Activated naive CD8-positive, alpha-beta T cell (primary cell): Measurements from ENCODE around the gene CYP2C18.
"Not testable (repeated sequence)": the region's sequence is repeated elsewhere in the genome, so short reads cannot be mapped to it uniquely, and the experiment has no call there.

ENCODE experiments used
- H3K27ac Mint-ChIP-seq: one replicate; pipeline ENCODE4 v1.8.0; 2021; ENCODE audit warnings: mixed read lengths
- H3K27me3 Mint-ChIP-seq: one replicate; pipeline ENCODE4 v1.8.0; 2021; ENCODE audit warnings: mixed read lengths
- H3K36me3 Mint-ChIP-seq: one replicate; pipeline ENCODE4 v1.8.0; 2021; ENCODE audit warnings: mixed read lengths
- H3K4me1 Mint-ChIP-seq: one replicate; pipeline ENCODE4 v1.8.0; 2021; ENCODE audit warnings: low read depth, mixed read lengths
- H3K4me3 Mint-ChIP-seq: one replicate; pipeline ENCODE4 v1.8.0; 2021; ENCODE audit warnings: mild to moderate bottlenecking, mixed read lengths
- H3K9me3 Mint-ChIP-seq: one replicate; pipeline ENCODE4 v1.8.0; 2021; ENCODE audit warnings: low read depth, mixed read lengths

CYP2C18 gene

GRCh38 chr10:94682636-94683035 lies 893 bp upstream of the CYP2C18 start:
- not testable (repeated sequence) for H3K4me1 Mint-ChIP-seq, H3K27me3 Mint-ChIP-seq, H3K36me3 Mint-ChIP-seq, H3K27ac Mint-ChIP-seq, H3K9me3 Mint-ChIP-seq, H3K4me3 Mint-ChIP-seq

- H3K4me1 Mint-ChIP-seq, result no peaks in the 10 kb centered on the region
- H3K4me3 Mint-ChIP-seq, result no peak overlapping the region
- no peak overlapping the region for H3K27ac Mint-ChIP-seq
- H3K9me3 Mint-ChIP-seq, result no peaks in the 10 kb centered on the region
- H3K27me3 Mint-ChIP-seq, result peaks cover 2% of the 10 kb centered on the region
- no peaks in the 10 kb centered on the region for H3K36me3 Mint-ChIP-seq
Measured at GRCh38 chr10:94687625-94688248, 4.2 kb downstream of the CYP2C18 start.

GRCh38 chr10:94706089-94706488 lies 22.6 kb downstream of the CYP2C18 start:
- Mint-ChIP-seq H3K27me3 (no peaks in the 10 kb centered on the region), H3K27ac (no peak overlapping the region), H3K9me3 (peaks cover 20% of the 10 kb centered on the region), H3K4me3 (no peak overlapping the region), H3K4me1 (no peaks in the 10 kb centered on the region), H3K36me3 (no peaks in the 10 kb centered on the region)

GRCh38 chr10:94710578-94710977 lies 27.0 kb downstream of the CYP2C18 start:
- Mint-ChIP-seq H3K9me3 (peaks cover 18% of the 10 kb centered on the region), H3K27ac (no peak overlapping the region), H3K4me3 (no peak overlapping the region)

GRCh38 chr10:94725871-94726270 lies 42.3 kb downstream of the CYP2C18 start:
- no peaks in the 10 kb centered on the region for H3K36me3 Mint-ChIP-seq
- peaks cover 1% of the 10 kb centered on the region for H3K27me3 Mint-ChIP-seq
- no peak overlapping the region for H3K4me3 Mint-ChIP-seq
- H3K4me1 Mint-ChIP-seq, result no peaks in the 10 kb centered on the region
- H3K27ac Mint-ChIP-seq, result no peak overlapping the region
- H3K9me3 Mint-ChIP-seq, result peaks cover 10% of the 10 kb centered on the region

More at GRCh38 chr10:94710578-94710977, 27.0 kb downstream of the CYP2C18 start:
- H3K4me1 Mint-ChIP-seq, result no peaks in the 10 kb centered on the region
- H3K27me3 Mint-ChIP-seq, result peaks cover 1% of the 10 kb centered on the region
- no peaks in the 10 kb centered on the region for H3K36me3 Mint-ChIP-seq

GRCh38 chr10:94735197-94735596 lies 51.7 kb downstream of the CYP2C18 start:
- Mint-ChIP-seq H3K36me3 (no peaks in the 10 kb centered on the region), H3K27ac (no peak overlapping the region), H3K27me3 (no peaks in the 10 kb centered on the region), H3K4me3 (no peak overlapping the region), H3K9me3 (peaks cover 17% of the 10 kb centered on the region), H3K4me1 (no peaks in the 10 kb centered on the region)

GRCh38 chr10:94738588-94738987 lies 55.1 kb downstream of the CYP2C18 start:
- Mint-ChIP-seq H3K27me3 (no peaks in the 10 kb centered on the region), H3K4me1 (no peaks in the 10 kb centered on the region), H3K4me3 (no peak overlapping the region), H3K27ac (no peak overlapping the region), H3K9me3 (peaks cover 23% of the 10 kb centered on the region), H3K36me3 (no peaks in the 10 kb centered on the region)

- no peaks in the 10 kb centered on the region for H3K4me1 Mint-ChIP-seq
- peaks cover 20% of the 10 kb centered on the region for H3K9me3 Mint-ChIP-seq
- H3K4me3 Mint-ChIP-seq, result no peak overlapping the region
- H3K27ac Mint-ChIP-seq, result no peak overlapping the region
- no peaks in the 10 kb centered on the region for H3K36me3 Mint-ChIP-seq
- no peaks in the 10 kb centered on the region for H3K27me3 Mint-ChIP-seq
Measured at GRCh38 chr10:94747137-94747536, 63.6 kb downstream of the CYP2C18 start.

GRCh38 chr10:94747838-94748237 lies 64.3 kb downstream of the CYP2C18 start:
- Mint-ChIP-seq H3K4me1 (no peaks in the 10 kb centered on the region), H3K9me3 (peaks cover 22% of the 10 kb centered on the region), H3K36me3 (no peaks in the 10 kb centered on the region), H3K27ac (no peak overlapping the region), H3K4me3 (no peak overlapping the region), H3K27me3 (no peaks in the 10 kb centered on the region)

GRCh38 chr10:94757916-94758315 lies 74.4 kb downstream of the CYP2C18 start:
- Mint-ChIP-seq H3K9me3 (peaks cover 6% of the 10 kb centered on the region), H3K27ac (no peak overlapping the region), H3K4me1 (no peaks in the 10 kb centered on the region), H3K36me3 (no peaks in the 10 kb centered on the region), H3K4me3 (no peak overlapping the region), H3K27me3 (no peaks in the 10 kb centered on the region)

GRCh38 chr10:94760586-94761178 lies 77.2 kb downstream of the CYP2C18 start:
- H3K4me3 Mint-ChIP-seq, result no peak overlapping the region
- H3K27ac Mint-ChIP-seq, result no peak overlapping the region
- H3K4me1 Mint-ChIP-seq, result no peaks in the 10 kb centered on the region
- no peaks in the 10 kb centered on the region for H3K9me3 Mint-ChIP-seq
- no peaks in the 10 kb centered on the region for H3K36me3 Mint-ChIP-seq
- H3K27me3 Mint-ChIP-seq, result no peaks in the 10 kb centered on the region

- Mint-ChIP-seq H3K27ac (no peak within 1 kb of the TSS), H3K36me3 (no peaks in the 10 kb centered on the region)
Measured at GRCh38 chr10:94762393-94762792, 78.9 kb downstream of the CYP2C18 start, which contains the start of gene CYP2C19. CYP2C19 (plus strand) TSS chr10:94762681; CDS start chr10:94762706, 25 bp downstream.

GRCh38 chr10:94775425-94775824 lies 91.9 kb downstream of the CYP2C18 start:
- not testable (repeated sequence) for H3K27me3 Mint-ChIP-seq, H3K27ac Mint-ChIP-seq, H3K36me3 Mint-ChIP-seq, H3K4me3 Mint-ChIP-seq, H3K9me3 Mint-ChIP-seq, H3K4me1 Mint-ChIP-seq

More at GRCh38 chr10:94762393-94762792, 78.9 kb downstream of the CYP2C18 start, which contains the start of gene CYP2C19:
- H3K9me3 Mint-ChIP-seq, result no peaks in the 10 kb centered on the region
- H3K27me3 Mint-ChIP-seq, result no peaks in the 10 kb centered on the region
- no peaks in the 10 kb centered on the region for H3K4me1 Mint-ChIP-seq
- no peak within 1 kb of the TSS for H3K4me3 Mint-ChIP-seq

GRCh38 chr10:94777886-94778458 lies 94.4 kb downstream of the CYP2C18 start:
- H3K4me3 Mint-ChIP-seq, result no peak overlapping the region
- H3K27me3 Mint-ChIP-seq, result no peaks in the 10 kb centered on the region
- H3K36me3 Mint-ChIP-seq, result no peaks in the 10 kb centered on the region
- no peak overlapping the region for H3K27ac Mint-ChIP-seq
- peaks cover 4% of the 10 kb centered on the region for H3K9me3 Mint-ChIP-seq
- H3K4me1 Mint-ChIP-seq, result no peaks in the 10 kb centered on the region

GRCh38 chr10:94780844-94781243 lies 97.3 kb downstream of the CYP2C18 start:
- H3K27me3 Mint-ChIP-seq, result no peaks in the 10 kb centered on the region
- no peaks in the 10 kb centered on the region for H3K36me3 Mint-ChIP-seq
- H3K27ac Mint-ChIP-seq, result no peak overlapping the region
- H3K9me3 Mint-ChIP-seq, result peaks cover 4% of the 10 kb centered on the region
- H3K4me3 Mint-ChIP-seq, result no peak overlapping the region
- H3K4me1 Mint-ChIP-seq, result no peaks in the 10 kb centered on the region
